Karpas-422 (cell line): ENCODE results near the gene EPO. TPM values are rescaled to one million over a fixed set of nuclear protein-coding genes. Genes with fewer than 3 reads are reported as not detected.
"Not testable (repeated sequence)": the region's sequence is repeated elsewhere in the genome, so short reads cannot be mapped to it uniquely, and the experiment has no call there.

Experiments used
- DNase-seq: peaks from one replicate; pipeline ENCODE4 v3.0.0-alpha.2; 2015
- H2AFZ ChIP-seq: fragments of 200-600 bp; sonication (generic); 2 replicates; pipeline ENCODE4 v1.6.1; 2014; ENCODE audit warnings: antibody characterized with exemption, low read length, mixed read lengths
- H3K27ac ChIP-seq: fragments of 200-600 bp; sonication (generic); 2 replicates; pipeline ENCODE4 v1.5.1; 2014; ENCODE audit warnings: mild to moderate bottlenecking, low read length, moderate library complexity
- H3K27me3 ChIP-seq: fragments of 200-600 bp; sonication (generic); 2 replicates; pipeline ENCODE4 v1.6.1; 2014; ENCODE audit warnings: low read length, mixed read lengths
- H3K36me3 ChIP-seq: fragments of 200-600 bp; sonication (generic); 2 replicates; pipeline ENCODE4 v1.6.1; 2014; ENCODE audit warnings: low read length, mixed read lengths; ENCODE audit not compliant: insufficient read depth
- H3K4me1 ChIP-seq: fragments of 200-600 bp; sonication (generic); 2 replicates; pipeline ENCODE4 v1.6.1; 2014; ENCODE audit warnings: mild to moderate bottlenecking, low read length, mixed read lengths
- H3K4me2 ChIP-seq: fragments of 200-600 bp; sonication (generic); 2 replicates; pipeline ENCODE4 v1.6.1; 2014; ENCODE audit warnings: low read length, low read depth, mild to moderate bottlenecking; ENCODE audit not compliant: poor library complexity, severe bottlenecking
- H3K4me3 ChIP-seq: fragments of 200-600 bp; sonication (generic); 2 replicates; pipeline ENCODE4 v1.5.1; 2014; ENCODE audit warnings: mild to moderate bottlenecking, antibody characterized with exemption, low read length, mixed read lengths
- H3K79me2 ChIP-seq: fragments of 200-600 bp; sonication (generic); 2 replicates; pipeline ENCODE4 v1.6.1; 2014; ENCODE audit warnings: mild to moderate bottlenecking, low read length, mixed read lengths
- H3K9ac ChIP-seq: fragments of 200-600 bp; sonication (generic); 2 replicates; pipeline ENCODE4 v1.6.0; 2014; ENCODE audit warnings: low read length
- H3K9me2 ChIP-seq: fragments of 200-600 bp; sonication (generic), shearing (Covaris generic); replicated peaks from 2 replicates; pipeline ENCODE4 v1.6.0; 2014; ENCODE audit warnings: mild to moderate bottlenecking, low read length, moderate library complexity; ENCODE audit not compliant: insufficient read depth
- H3K9me3 ChIP-seq: fragments of 300-700, 200-600 bp; sonication (generic); 2 replicates; pipeline ENCODE4 v1.6.1; 2014; ENCODE audit warnings: low read length, mixed read lengths
- H4K20me1 ChIP-seq: fragments of 200-600 bp; sonication (generic); 2 replicates; pipeline ENCODE4 v1.6.1; 2014; ENCODE audit warnings: mild to moderate bottlenecking, antibody characterized with exemption, low read length, low read depth; ENCODE audit not compliant: insufficient read depth
- total RNA-seq: library from RNA; depleted of rRNA; stranded (reverse); fragments of >200 nt; shearing (Covaris generic); gene quantifications from 2 replicates; pipeline ENCODE4 v1.2.3, GENCODE V29; 2014; ENCODE audit warnings: low replicate concordance

The EPO gene
- total RNA-seq, 1 experiment from 2014 or later = not detected

DNA sequence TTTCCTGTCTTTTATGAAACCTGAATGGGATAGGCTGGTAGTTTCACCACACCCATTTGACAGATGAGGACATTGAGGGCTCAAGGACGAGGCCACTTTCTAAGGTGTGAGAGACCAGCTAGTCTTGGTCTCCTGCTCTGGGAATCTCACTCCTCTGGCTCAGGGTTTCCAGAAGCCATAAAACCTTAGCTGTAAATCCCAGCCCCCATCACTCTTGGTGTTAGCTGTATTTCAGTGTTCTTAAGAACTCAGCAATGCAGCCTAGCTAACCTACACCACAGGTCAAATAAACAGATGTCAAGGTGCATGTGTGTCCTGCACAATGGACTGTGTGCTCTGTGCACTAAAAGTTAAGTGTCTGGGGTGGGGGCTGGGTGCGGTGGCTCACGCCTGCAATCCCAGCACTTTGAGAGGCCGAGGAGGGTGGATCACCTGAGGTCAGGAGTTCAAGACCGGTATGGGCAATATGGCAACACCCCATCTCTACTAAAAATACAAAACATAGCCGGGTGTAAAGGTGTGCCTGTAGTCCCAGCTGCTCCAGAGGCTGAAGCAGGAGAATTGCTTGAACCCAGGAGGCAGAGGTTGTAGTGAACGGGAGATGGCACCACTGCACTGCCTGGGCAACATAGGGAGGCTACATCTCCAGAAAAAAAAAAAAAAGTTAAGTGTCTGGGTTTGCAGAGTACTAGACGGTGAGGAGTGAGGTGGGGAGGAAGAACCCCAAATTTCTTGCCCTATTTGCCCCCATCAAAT is 567 bp upstream of the EPO start:
- Histone ChIP-seq H3K9ac (no peak overlapping the region), H3K27me3 (no peaks in the 10 kb centered on the region), H4K20me1 (no peaks in the 10 kb centered on the region), H3K4me2 (no peak overlapping the region), H3K9me3 (no peaks in the 10 kb centered on the region), H3K9me2 (no peaks in the 10 kb centered on the region), H2AFZ (no peak overlapping the region), H3K79me2 (no peaks in the 10 kb centered on the region), H3K4me3 (no peak overlapping the region), H3K4me1 (no peaks in the 10 kb centered on the region), H3K27ac (no peak overlapping the region), H3K36me3 (no peaks in the 10 kb centered on the region)
- DNase-seq = no peak

DNA sequence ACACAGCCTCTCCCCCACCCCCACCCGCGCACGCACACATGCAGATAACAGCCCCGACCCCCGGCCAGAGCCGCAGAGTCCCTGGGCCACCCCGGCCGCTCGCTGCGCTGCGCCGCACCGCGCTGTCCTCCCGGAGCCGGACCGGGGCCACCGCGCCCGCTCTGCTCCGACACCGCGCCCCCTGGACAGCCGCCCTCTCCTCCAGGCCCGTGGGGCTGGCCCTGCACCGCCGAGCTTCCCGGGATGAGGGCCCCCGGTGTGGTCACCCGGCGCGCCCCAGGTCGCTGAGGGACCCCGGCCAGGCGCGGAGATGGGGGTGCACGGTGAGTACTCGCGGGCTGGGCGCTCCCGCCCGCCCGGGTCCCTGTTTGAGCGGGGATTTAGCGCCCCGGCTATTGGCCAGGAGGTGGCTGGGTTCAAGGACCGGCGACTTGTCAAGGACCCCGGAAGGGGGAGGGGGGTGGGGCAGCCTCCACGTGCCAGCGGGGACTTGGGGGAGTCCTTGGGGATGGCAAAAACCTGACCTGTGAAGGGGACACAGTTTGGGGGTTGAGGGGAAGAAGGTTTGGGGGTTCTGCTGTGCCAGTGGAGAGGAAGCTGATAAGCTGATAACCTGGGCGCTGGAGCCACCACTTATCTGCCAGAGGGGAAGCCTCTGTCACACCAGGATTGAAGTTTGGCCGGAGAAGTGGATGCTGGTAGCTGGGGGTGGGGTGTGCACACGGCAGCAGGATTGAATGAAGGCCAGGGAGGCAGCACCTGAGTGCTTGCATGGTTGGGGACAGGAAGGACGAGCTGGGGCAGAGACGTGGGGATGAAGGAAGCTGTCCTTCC is 620 bp downstream of the EPO start:
- Histone ChIP-seq H2AFZ (no peak overlapping the region), H3K4me1 (no peaks in the 10 kb centered on the region; the same call in 1 of the 2 replicates), H3K27ac (no peak overlapping the region), H3K4me2 (no peak overlapping the region), H3K79me2 (no peaks in the 10 kb centered on the region), H3K36me3 (no peaks in the 10 kb centered on the region), H3K9me3 (no peaks in the 10 kb centered on the region), H4K20me1 (no peaks in the 10 kb centered on the region), H3K27me3 (no peaks in the 10 kb centered on the region), H3K9me2 (no peaks in the 10 kb centered on the region), H3K9ac (no peak overlapping the region), H3K4me3 (no peak overlapping the region)
- no peak for DNase-seq

DNA sequence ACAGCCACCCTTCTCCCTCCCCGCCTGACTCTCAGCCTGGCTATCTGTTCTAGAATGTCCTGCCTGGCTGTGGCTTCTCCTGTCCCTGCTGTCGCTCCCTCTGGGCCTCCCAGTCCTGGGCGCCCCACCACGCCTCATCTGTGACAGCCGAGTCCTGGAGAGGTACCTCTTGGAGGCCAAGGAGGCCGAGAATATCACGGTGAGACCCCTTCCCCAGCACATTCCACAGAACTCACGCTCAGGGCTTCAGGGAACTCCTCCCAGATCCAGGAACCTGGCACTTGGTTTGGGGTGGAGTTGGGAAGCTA is 1.2 kb downstream of the EPO start:
- Histone ChIP-seq H4K20me1 (no peaks in the 10 kb centered on the region), H3K4me3 (no peak overlapping the region), H3K4me2 (no peak overlapping the region), H3K4me1 (no peaks in the 10 kb centered on the region; the same call in 1 of the 2 replicates), H3K9ac (no peak overlapping the region), H3K79me2 (no peaks in the 10 kb centered on the region), H3K27ac (no peak overlapping the region), H2AFZ (no peak overlapping the region), H3K36me3 (no peaks in the 10 kb centered on the region), H3K9me3 (no peaks in the 10 kb centered on the region), H3K27me3 (no peaks in the 10 kb centered on the region), H3K9me2 (no peaks in the 10 kb centered on the region)
- no peak for DNase-seq

GRCh38 chr7:100722480-100723212 is 2.4 kb downstream of the EPO start:
- Histone ChIP-seq H2AFZ (no peak overlapping the region), H3K36me3 (no peaks in the 10 kb centered on the region), H3K4me1 (no peaks in the 10 kb centered on the region; the same call in 1 of the 2 replicates), H3K4me2 (no peak overlapping the region), H3K9me3 (no peaks in the 10 kb centered on the region), H3K27me3 (no peaks in the 10 kb centered on the region), H4K20me1 (no peaks in the 10 kb centered on the region), H3K9ac (no peak overlapping the region), H3K9me2 (no peaks in the 10 kb centered on the region), H3K4me3 (no peak overlapping the region), H3K79me2 (no peaks in the 10 kb centered on the region), H3K27ac (no peak overlapping the region)
- DNase-seq = no peak

DNA sequence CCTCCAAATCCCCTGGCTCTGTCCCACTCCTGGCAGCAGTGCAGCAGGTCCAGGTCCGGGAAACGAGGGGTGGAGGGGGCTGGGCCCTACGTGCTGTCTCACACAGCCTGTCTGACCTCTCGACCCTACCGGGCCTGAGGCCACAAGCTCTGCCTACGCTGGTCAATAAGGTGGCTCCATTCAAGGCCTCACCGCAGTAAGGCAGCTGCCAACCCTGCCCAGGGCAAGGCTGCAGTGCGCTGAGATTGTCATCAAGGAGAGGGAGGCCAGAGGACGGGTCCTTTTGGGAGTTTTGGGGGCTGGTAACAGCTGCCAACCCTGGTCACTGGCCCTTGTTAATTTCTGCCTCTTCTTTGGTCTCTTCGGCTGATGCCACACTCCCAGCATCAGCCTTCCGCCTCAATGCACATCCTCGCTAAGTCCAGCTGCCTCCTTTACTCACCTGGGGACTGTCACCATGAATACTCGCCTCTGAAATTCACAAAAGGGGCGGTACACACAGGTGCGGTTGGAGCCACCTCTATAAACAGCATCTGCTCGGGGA is 3.5 kb downstream of the EPO start:
- Histone ChIP-seq H3K4me2 (no peak overlapping the region), H3K27me3 (no peaks in the 10 kb centered on the region), H3K9me2 (no peaks in the 10 kb centered on the region), H3K36me3 (no peaks in the 10 kb centered on the region), H3K9me3 (no peaks in the 10 kb centered on the region), H3K9ac (no peak overlapping the region), H3K4me3 (no peak overlapping the region), H3K4me1 (no peaks in the 10 kb centered on the region; the same call in 1 of the 2 replicates), H4K20me1 (no peaks in the 10 kb centered on the region), H3K27ac (no peak overlapping the region), H2AFZ (no peak overlapping the region), H3K79me2 (no peaks in the 10 kb centered on the region)
- no peak for DNase-seq

DNA sequence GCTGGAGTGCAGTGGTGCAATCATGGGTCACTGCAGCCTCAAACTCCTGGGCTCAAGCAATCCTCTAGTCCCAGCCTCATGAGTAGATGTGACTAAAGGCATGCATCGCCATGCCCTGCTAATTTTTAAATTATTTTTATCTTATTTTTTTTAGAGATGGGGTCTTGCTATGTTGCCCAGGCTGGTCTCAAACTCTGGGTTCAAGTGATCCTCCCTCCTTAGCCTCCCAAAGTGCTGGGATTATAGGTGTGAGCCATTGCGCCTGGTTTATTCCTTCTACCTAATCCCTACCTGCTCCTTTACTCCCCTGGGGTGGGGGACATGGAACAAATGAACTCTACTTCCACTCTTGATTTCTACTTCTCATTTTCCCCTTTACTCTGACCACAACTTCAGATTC is 4.1 kb downstream of the EPO start:
- not testable (repeated sequence) for H3K27ac ChIP-seq, H3K9me3 ChIP-seq, H2AFZ ChIP-seq, DNase-seq, H3K9ac ChIP-seq, H3K9me2 ChIP-seq, H3K27me3 ChIP-seq, H3K36me3 ChIP-seq, H3K4me1 ChIP-seq, H3K79me2 ChIP-seq, H4K20me1 ChIP-seq, H3K4me3 ChIP-seq, H3K4me2 ChIP-seq

- Histone ChIP-seq H3K36me3 (no peaks in the 10 kb centered on the region), H3K4me1 (no peaks in the 10 kb centered on the region; the same call in 1 of the 2 replicates)
Measured at GRCh38 chr7:100726996-100727761, 6.9 kb downstream of the EPO start.

More at GRCh38 chr7:100726996-100727761, 6.9 kb downstream of the EPO start:
- Histone ChIP-seq H3K9ac (no peak overlapping the region), H3K4me2 (no peak overlapping the region), H2AFZ (no peak overlapping the region), H4K20me1 (no peaks in the 10 kb centered on the region), H3K27me3 (no peaks in the 10 kb centered on the region), H3K9me3 (no peaks in the 10 kb centered on the region), H3K27ac (no peak overlapping the region), H3K4me3 (no peak overlapping the region), H3K9me2 (no peaks in the 10 kb centered on the region), H3K79me2 (no peaks in the 10 kb centered on the region)
- DNase-seq = no peak
